Ishikawa (cell line): ENCODE data around the gene ADAMTS4.

ENCODE experiments used
- CEBPB ChIP-seq: IDR thresholded peaks from 2 replicates; pipeline ENCODE4 v1.6.1; 2012
- CREB1 ChIP-seq: IDR thresholded peaks from 2 replicates; pipeline ENCODE4 v1.6.1; 2012; ENCODE audit warnings: low read depth
- EGR1 ChIP-seq: IDR thresholded peaks from 2 replicates; pipeline ENCODE4 v1.6.1; 2012
- EP300 ChIP-seq: IDR thresholded peaks from 2 replicates; pipeline ENCODE4 v1.6.1; 2012; ENCODE audit warnings: borderline replicate concordance
- FOXM1 ChIP-seq: IDR thresholded peaks from 2 replicates; pipeline ENCODE4 v1.6.1; 2012; ENCODE audit warnings: low read depth, borderline replicate concordance
- MAX ChIP-seq: IDR thresholded peaks from 2 replicates; pipeline ENCODE4 v1.6.1; 2012
- NFIC ChIP-seq: IDR thresholded peaks from 2 replicates; pipeline ENCODE4 v1.6.1; 2012
- RAD21 ChIP-seq: IDR thresholded peaks from 2 replicates; pipeline ENCODE4 v1.6.1; 2012; ENCODE audit warnings: low read depth
- TAF1 ChIP-seq: IDR thresholded peaks from 2 replicates; pipeline ENCODE4 v1.6.1; 2012; ENCODE audit warnings: low read depth, mild to moderate bottlenecking
- TCF12 ChIP-seq: IDR thresholded peaks from 2 replicates; pipeline ENCODE4 v1.6.1; 2012; ENCODE audit warnings: low read depth
- TEAD4 ChIP-seq: IDR thresholded peaks from 2 replicates; pipeline ENCODE4 v1.6.1; 2012
- USF1 ChIP-seq: IDR thresholded peaks from 2 replicates; pipeline ENCODE4 v1.6.1; 2012
- YY1 ChIP-seq: IDR thresholded peaks from 2 replicates; pipeline ENCODE4 v1.6.1; 2012; ENCODE audit warnings: low read depth
- ZBTB7A ChIP-seq: IDR thresholded peaks from 2 replicates; pipeline ENCODE4 v1.6.1; 2012; ENCODE audit warnings: low read depth
- TF ChIP-seq, protein P1 (sequence below): IDR thresholded peaks from 2 replicates; pipeline ENCODE4 v1.6.1; 2012; ENCODE audit warnings: low read depth, mild to moderate bottlenecking

The ADAMTS4 gene

DNA sequence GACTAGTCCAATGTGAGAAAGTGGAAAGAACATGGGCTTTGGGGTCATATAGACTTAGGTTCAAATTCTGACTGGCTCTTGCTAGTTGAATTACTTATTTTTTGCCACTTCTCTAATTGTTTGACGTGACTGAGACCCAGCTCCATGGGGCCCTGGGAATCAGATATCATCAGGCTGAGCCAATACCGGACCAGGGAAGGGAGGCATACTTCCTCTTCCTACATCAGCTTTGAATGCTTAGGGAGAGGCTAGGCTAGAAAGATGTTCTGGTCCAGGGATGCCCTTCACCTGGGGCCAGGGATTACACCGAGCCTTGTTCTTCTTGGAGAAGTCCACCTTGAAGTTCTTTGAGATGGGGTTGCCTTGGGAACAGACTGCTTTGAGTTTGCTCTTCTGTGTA is 42.8 kb upstream of the ADAMTS4 start:
- TF ChIP-seq TAF1 (no peak), FOXM1 (no peak), TCF12 (no peak), ZBTB7A (no peak), RAD21 (no peak), NFIC (no peak)

GRCh38 chr1:161238039-161238473 is 39.2 kb upstream of the ADAMTS4 start, which contains the start of gene NR1I3:
Gene NR1I3, minus strand, starts transcription at chr1:161238203. Its CDS starts 1,638 bp downstream, at chr1:161236565.
- TF ChIP-seq CREB1 = no peak
- no peak for TF ChIP-seq NFIC
- no peak for TF ChIP-seq USF1
- no peak for TF ChIP-seq TAF1

DNA sequence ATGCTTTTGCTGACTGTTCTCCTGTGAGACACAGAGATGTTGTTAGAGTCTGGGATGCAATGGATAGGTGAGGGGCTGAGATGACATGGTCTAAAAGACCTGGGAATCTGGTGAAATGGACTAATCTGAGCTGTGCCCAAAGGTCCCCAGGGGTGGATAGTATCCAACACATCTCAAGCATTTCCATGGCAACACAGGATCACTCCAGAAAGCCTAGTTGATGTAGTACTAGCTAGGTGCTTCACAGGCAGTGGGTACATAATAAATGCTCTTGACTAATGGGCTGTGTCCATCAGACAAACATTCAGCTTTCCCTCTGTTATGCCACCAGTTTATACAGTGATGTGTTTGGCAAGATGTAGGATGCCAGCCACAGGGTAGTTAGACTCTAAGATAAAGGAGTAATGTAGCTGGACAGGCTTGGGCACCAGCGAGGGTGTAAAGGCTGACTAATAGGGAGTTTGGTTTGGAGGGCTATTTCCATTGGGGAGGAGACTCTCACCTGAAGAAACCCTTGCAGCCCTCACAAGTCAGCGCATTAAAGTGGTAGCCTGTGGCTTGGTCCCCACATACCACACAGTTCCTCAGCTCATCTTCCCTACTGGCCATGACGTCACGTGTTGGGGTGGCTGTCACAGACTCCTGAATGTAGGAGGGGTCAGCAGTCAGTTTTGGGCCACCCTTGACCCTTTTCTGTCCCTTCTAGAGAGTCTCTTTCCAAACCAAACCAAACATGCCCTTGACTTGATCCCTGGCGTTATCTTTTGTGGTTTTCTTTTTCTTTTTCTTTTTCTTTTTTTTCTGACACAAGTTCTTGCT is 37.3 kb upstream of the ADAMTS4 start:
- TF ChIP-seq MAX (no peak), EP300 (no peak), CEBPB (no peak), EGR1 (no peak), YY1 (no peak), TEAD4 (no peak), RAD21 (no peak), TAF1 (no peak), ZBTB7A (no peak), USF1 (no peak), TCF12 (no peak), NFIC (no peak), FOXM1 (no peak), CREB1 (no peak)
- TF ChIP-seq, protein P1, sequence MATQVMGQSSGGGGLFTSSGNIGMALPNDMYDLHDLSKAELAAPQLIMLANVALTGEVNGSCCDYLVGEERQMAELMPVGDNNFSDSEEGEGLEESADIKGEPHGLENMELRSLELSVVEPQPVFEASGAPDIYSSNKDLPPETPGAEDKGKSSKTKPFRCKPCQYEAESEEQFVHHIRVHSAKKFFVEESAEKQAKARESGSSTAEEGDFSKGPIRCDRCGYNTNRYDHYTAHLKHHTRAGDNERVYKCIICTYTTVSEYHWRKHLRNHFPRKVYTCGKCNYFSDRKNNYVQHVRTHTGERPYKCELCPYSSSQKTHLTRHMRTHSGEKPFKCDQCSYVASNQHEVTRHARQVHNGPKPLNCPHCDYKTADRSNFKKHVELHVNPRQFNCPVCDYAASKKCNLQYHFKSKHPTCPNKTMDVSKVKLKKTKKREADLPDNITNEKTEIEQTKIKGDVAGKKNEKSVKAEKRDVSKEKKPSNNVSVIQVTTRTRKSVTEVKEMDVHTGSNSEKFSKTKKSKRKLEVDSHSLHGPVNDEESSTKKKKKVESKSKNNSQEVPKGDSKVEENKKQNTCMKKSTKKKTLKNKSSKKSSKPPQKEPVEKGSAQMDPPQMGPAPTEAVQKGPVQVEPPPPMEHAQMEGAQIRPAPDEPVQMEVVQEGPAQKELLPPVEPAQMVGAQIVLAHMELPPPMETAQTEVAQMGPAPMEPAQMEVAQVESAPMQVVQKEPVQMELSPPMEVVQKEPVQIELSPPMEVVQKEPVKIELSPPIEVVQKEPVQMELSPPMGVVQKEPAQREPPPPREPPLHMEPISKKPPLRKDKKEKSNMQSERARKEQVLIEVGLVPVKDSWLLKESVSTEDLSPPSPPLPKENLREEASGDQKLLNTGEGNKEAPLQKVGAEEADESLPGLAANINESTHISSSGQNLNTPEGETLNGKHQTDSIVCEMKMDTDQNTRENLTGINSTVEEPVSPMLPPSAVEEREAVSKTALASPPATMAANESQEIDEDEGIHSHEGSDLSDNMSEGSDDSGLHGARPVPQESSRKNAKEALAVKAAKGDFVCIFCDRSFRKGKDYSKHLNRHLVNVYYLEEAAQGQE = no peak

DNA sequence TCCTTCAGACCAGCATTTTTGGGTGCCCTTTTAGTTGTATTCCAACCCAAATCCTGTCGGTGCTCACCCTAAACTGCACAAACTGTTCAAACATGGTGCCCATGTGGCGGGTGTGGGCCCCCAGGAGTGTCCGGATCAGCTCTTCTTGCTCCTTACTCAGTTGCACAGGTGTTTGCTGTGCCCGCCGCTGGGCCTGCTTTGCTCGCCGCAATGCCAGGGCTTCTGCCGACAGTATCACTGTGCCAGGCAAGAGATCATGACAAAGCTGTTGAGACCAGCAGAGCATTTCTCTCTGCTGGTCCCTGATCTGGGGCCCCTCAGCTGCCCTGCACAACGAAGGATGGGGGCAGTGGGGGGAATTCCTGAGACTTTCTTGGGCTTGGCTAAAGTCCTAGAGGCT is 34.2 kb upstream of the ADAMTS4 start:
- TF ChIP-seq TCF12 = no peak
- no peak for TF ChIP-seq USF1
- no peak for TF ChIP-seq EGR1
- TF ChIP-seq CEBPB = no peak
- TF ChIP-seq, protein P1 = no peak
- no peak for TF ChIP-seq EP300

- TF ChIP-seq NFIC (no peak), EP300 (no peak), CREB1 (no peak), YY1 (no peak), TCF12 (no peak), TAF1 (no peak), CEBPB (no peak), TEAD4 (no peak)
- TF ChIP-seq, protein P1 = no peak
These were observed 31.9 kb upstream of the ADAMTS4 start for GRCh38 chr1:161230762-161231161.
